HG03139 (cell line): ENCODE results near the gene PSMD12.
"Not testable (repeated sequence)": the region's sequence is repeated elsewhere in the genome, so short reads cannot be mapped to it uniquely, and the experiment has no call there.

ENCODE experiments used
- ATAC-seq: cut with Tn5 transposase; IDR thresholded peaks from one replicate; pipeline ENCODE4 v1.9.1; 2021; ENCODE audit not compliant: unreplicated experiment

PSMD12 gene

GRCh38 chr17:67366193-67367157 is at the start of gene PSMD12:
Gene PSMD12 (minus strand): TSS chr17:67366577. CDS start chr17:67366519, 58 bp downstream.
- ATAC-seq = peak; percentile 89

- no peak for ATAC-seq
These were observed 48.9 kb upstream of the PSMD12 start for GRCh38 chr17:67415291-67415690.

- no peak for ATAC-seq
These were observed 48.2 kb upstream of the PSMD12 start for GRCh38 chr17:67414559-67414958.

- ATAC-seq = no peak
These were observed 47.8 kb upstream of the PSMD12 start for GRCh38 chr17:67414130-67414529.

GRCh38 chr17:67413388-67413787 is 47.0 kb upstream of the PSMD12 start:
- ATAC-seq = no peak

GRCh38 chr17:67412941-67413340 is 46.6 kb upstream of the PSMD12 start:
- ATAC-seq = no peak

GRCh38 chr17:67412032-67412431 is 45.7 kb upstream of the PSMD12 start:
- no peak for ATAC-seq

- no peak for ATAC-seq
These were observed 45.0 kb upstream of the PSMD12 start for GRCh38 chr17:67411397-67411796.

- ATAC-seq = not testable (repeated sequence)
These were observed 42.1 kb upstream of the PSMD12 start for GRCh38 chr17:67408455-67408830.

- ATAC-seq = no peak
These were observed 37.1 kb upstream of the PSMD12 start for GRCh38 chr17:67403483-67403882.

GRCh38 chr17:67403065-67403464 is 36.7 kb upstream of the PSMD12 start:
- no peak for ATAC-seq

- ATAC-seq = no peak
These were observed 35.5 kb upstream of the PSMD12 start for GRCh38 chr17:67401598-67402504.

- ATAC-seq = no peak
These were observed 34.7 kb upstream of the PSMD12 start for GRCh38 chr17:67401106-67401505.

- ATAC-seq = no peak
These were observed 33.8 kb upstream of the PSMD12 start for GRCh38 chr17:67400193-67400592.

- no peak for ATAC-seq
These were observed 33.3 kb upstream of the PSMD12 start for GRCh38 chr17:67399676-67400075.

- ATAC-seq = no peak
These were observed 27.5 kb upstream of the PSMD12 start for GRCh38 chr17:67393809-67394397.

- ATAC-seq = no peak
These were observed 25.7 kb upstream of the PSMD12 start for GRCh38 chr17:67392111-67392510.

GRCh38 chr17:67390646-67391361 is 24.4 kb upstream of the PSMD12 start:
- ATAC-seq = peak; percentile 91

GRCh38 chr17:67390006-67390645 is 23.7 kb upstream of the PSMD12 start:
- ATAC-seq = no peak

- no peak for ATAC-seq
These were observed 22.6 kb upstream of the PSMD12 start for GRCh38 chr17:67388986-67389385.
